Kidney (tissue), 14 donors: ENCODE data around the gene CXCL8. TPM values are rescaled to one million over a fixed set of nuclear protein-coding genes. Genes with fewer than 3 reads are reported as not detected.
A peak's percentile ranks its signal among the peaks of the same experiment; 100 is the strongest.

Experiments
- DNase-seq, 5 donors: peaks; one replicate each; pipeline ENCODE4 v3.0.0-alpha.2; 2013 to 2020
- FAIRE-seq: peaks from 2 replicates; lab custom pipeline; 2012; peaks lifted over from hg19 to GRCh38; lab: Jason Lieb, UNC
- H3K27ac ChIP-seq, 2 donors: one replicate each; pipeline ENCODE4 v1.7.0; 2013; ENCODE audit warnings: low read depth in 2 of 2, low read length in 2 of 2, inconsistent platforms in 1 of 2
- H3K27me3 ChIP-seq: one replicate; pipeline ENCODE4 v1.7.1; 2013; ENCODE audit warnings: low read length, inconsistent platforms; ENCODE audit not compliant: control insufficient read depth, insufficient read depth
- H3K36me3 ChIP-seq, 3 donors: one replicate each; pipeline versions ENCODE4 v1.7.0 to v1.7.1; 2013; ENCODE audit warnings: low read length in 3 of 3, control low read depth in 1 of 3, inconsistent platforms in 1 of 3; ENCODE audit not compliant: insufficient read depth in 3 of 3, control insufficient read depth in 2 of 3
- H3K4me1 ChIP-seq, 3 donors: one replicate each; pipeline versions ENCODE4 v1.7.0 to v1.7.1; 2013; ENCODE audit warnings: low read length in 3 of 3, inconsistent platforms in 1 of 3, low read depth in 1 of 3; ENCODE audit not compliant: control insufficient read depth in 2 of 3, insufficient read depth in 2 of 3
- H3K4me3 ChIP-seq, 3 donors: one replicate each; pipeline versions ENCODE4 v1.7.0 to v1.8.1; 2013; ENCODE audit warnings: low read length in 3 of 3, control low read depth in 1 of 3, inconsistent platforms in 1 of 3
- H3K9ac ChIP-seq, 3 donors: one replicate each; pipeline versions ENCODE4 v1.7.0 to v1.7.1; 2013; ENCODE audit warnings: low read length in 3 of 3, control low read depth in 1 of 3, inconsistent platforms in 1 of 3
- H3K9me3 ChIP-seq, 3 donors: one replicate each; pipeline versions ENCODE4 v1.7.0 to v1.7.1; 2013; ENCODE audit warnings: low read length in 3 of 3, control low read depth in 1 of 3, inconsistent platforms in 1 of 3; ENCODE audit not compliant: control insufficient read depth in 2 of 3, insufficient read depth in 1 of 3
- intact Hi-C: fragments of 100-400 bp; cut with DNase I; formaldehyde crosslinking; loops from one replicate; pipeline ENCODE4 v1.11.1; 2022
- polyA plus RNA-seq: library from polyadenylated mRNA; stranded (reverse); fragments of 350-450 nt; fragmentation: Illumina TruSeq; extraction: RNeasy Lipid Tissue Mini Kit (QIAGEN cat#74804); gene quantifications from one replicate; pipeline ENCODE4 v1.2.3, GENCODE V29; 2014; ENCODE audit warnings: low read depth, low replicate concordance; ENCODE audit not compliant: insufficient read depth
- total RNA-seq: library from RNA; stranded (reverse); fragmentation: NEBNext Ultra II Directional; extraction: Animal tissue kit (Norgen Biotek cat#: 25700); gene quantifications from one replicate; pipeline ENCODE4 v1.2.1, GENCODE V29; 2021
- TF ChIP-seq, protein P1 (sequence below): IDR thresholded peaks from 3 replicates; pipeline ENCODE4 v1.5.1; 2012; ENCODE audit warnings: mild to moderate bottlenecking, moderate library complexity, borderline replicate concordance; ENCODE audit not compliant: insufficient read depth; ENCODE audit errors: extremely low read depth
- donor health status: control.
- donor health status: control.
- donor health status: control.
- donor health status: control.
- donor health status: control.
- donor health status: DM: yes; HTN: yes; CAD: no.
- donor health status: Normal renal cell carcinoma (clear cell type).

The CXCL8 gene
- total and polyA plus RNA-seq, 2 donors from 2014 or later: 1.3 to 4.8 TPM

DNA sequence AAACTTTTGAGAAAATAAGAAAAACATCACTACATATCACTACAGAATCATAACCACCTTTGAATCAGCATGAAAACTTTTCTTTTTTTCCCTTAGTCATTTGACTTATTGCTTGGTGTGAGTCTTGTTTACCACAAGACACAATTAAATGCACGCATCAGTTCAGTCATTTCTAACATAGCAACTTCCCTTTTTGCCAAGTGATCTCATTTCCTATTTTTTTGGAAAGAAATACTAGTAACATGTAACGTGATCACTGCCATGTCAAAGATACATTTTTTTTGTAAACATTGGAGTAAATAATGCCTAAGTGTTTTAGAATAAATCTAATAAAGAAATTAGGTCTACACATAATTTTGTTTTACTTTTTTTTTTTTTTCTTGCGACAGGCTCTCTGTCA, 5.1 kb upstream of the CXCL8 start:
- intact Hi-C loops: no loop called here
- H3K4me3 ChIP-seq: no peak overlapping the region
- TF ChIP-seq, protein P1, sequence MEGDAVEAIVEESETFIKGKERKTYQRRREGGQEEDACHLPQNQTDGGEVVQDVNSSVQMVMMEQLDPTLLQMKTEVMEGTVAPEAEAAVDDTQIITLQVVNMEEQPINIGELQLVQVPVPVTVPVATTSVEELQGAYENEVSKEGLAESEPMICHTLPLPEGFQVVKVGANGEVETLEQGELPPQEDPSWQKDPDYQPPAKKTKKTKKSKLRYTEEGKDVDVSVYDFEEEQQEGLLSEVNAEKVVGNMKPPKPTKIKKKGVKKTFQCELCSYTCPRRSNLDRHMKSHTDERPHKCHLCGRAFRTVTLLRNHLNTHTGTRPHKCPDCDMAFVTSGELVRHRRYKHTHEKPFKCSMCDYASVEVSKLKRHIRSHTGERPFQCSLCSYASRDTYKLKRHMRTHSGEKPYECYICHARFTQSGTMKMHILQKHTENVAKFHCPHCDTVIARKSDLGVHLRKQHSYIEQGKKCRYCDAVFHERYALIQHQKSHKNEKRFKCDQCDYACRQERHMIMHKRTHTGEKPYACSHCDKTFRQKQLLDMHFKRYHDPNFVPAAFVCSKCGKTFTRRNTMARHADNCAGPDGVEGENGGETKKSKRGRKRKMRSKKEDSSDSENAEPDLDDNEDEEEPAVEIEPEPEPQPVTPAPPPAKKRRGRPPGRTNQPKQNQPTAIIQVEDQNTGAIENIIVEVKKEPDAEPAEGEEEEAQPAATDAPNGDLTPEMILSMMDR: no peak
- no peaks in the 10 kb centered on the region for H3K9me3 ChIP-seq
- H3K36me3 ChIP-seq: no peaks in the 10 kb centered on the region
- H3K4me1 ChIP-seq: no peaks in the 10 kb centered on the region
- no peaks in the 10 kb centered on the region for H3K27me3 ChIP-seq
- FAIRE-seq: no peak
- DNase-seq: peak in 1 of 5 donors; percentile 28
- H3K9ac ChIP-seq: no peak overlapping the region
- no peak overlapping the region for H3K27ac ChIP-seq

DNA sequence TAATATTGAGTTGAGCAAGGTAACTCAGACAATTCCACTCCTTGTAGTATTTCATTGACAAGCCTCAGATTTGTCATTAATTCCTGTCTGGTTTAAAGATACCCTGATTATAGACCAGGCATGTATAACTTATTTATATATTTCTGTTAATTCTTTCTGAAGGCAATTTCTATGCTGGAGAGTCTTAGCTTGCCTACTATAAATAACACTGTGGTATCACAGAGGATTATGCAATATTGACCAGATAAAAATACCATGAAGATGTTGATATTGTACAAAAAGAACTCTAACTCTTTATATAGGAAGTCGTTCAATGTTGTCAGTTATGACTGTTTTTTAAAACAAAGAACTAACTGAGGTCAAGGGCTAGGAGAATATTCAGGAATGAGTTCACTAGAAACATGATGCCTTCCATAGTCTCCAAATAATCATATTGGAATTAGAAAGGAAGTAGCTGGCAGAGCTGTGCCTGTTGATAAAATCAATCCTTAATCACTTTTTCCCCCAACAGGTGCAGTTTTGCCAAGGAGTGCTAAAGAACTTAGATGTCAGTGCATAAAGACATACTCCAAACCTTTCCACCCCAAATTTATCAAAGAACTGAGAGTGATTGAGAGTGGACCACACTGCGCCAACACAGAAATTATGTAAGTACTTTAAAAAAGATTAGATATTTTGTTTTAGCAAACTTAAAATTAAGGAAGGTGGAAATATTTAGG, 821 bp downstream of the CXCL8 start:
- Histone ChIP-seq H3K9me3 (no peaks in the 10 kb centered on the region), H3K36me3 (no peaks in the 10 kb centered on the region), H3K4me3 (no peak overlapping the region), H3K4me1 (no peaks in the 10 kb centered on the region), H3K27ac (no peak overlapping the region), H3K9ac (no peak overlapping the region), H3K27me3 (no peaks in the 10 kb centered on the region)
- TF ChIP-seq, protein P1: no peak
- DNase-seq: no peak
- intact Hi-C loops: no loop called here
- FAIRE-seq: no peak

DNA sequence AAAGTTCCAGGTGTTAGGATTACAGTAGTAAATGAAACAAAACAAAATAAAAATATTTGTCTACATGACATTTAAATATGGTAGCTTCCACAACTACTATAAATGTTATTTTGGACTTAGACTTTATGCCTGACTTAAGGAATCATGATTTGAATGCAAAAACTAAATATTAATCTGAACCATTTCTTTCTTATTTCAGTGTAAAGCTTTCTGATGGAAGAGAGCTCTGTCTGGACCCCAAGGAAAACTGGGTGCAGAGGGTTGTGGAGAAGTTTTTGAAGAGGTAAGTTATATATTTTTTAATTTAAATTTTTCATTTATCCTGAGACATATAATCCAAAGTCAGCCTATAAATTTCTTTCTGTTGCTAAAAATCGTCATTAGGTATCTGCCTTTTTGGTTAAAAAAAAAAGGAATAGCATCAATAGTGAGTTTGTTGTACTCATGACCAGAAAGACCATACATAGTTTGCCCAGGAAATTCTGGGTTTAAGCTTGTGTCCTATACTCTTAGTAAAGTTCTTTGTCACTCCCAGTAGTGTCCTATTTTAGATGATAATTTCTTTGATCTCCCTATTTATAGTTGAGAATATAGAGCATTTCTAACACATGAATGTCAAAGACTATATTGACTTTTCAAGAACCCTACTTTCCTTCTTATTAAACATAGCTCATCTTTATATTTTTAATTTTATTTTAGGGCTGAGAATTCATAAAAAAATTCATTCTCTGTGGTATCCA, 1.6 kb downstream of the CXCL8 start:
- DNase-seq: no peak
- Histone ChIP-seq H3K9ac (no peak overlapping the region), H3K4me3 (no peak overlapping the region), H3K27me3 (no peaks in the 10 kb centered on the region), H3K4me1 (no peaks in the 10 kb centered on the region), H3K36me3 (no peaks in the 10 kb centered on the region), H3K27ac (no peak overlapping the region), H3K9me3 (no peaks in the 10 kb centered on the region)
- intact Hi-C loops: no loop called here
- FAIRE-seq: no peak
- TF ChIP-seq, protein P1: no peak
